Muscle layer of duodenum (tissue), 2 donors: ENCODE measurements around the gene AKT2.
A peak's percentile ranks its signal among the peaks of the same experiment; 100 is the strongest.

Experiments used
- H3K27ac ChIP-seq: one replicate; pipeline ENCODE4 v1.7.0; 2013; ENCODE audit warnings: mild to moderate bottlenecking, low read length
- H3K27me3 ChIP-seq: one replicate; pipeline ENCODE4 v1.7.0; 2013; ENCODE audit warnings: low read depth, mild to moderate bottlenecking, control low read depth, low read length
- H3K36me3 ChIP-seq, 2 donors: one replicate each; pipeline ENCODE4 v1.7.0; 2013; ENCODE audit warnings: low read length in 2 of 2, control low read depth in 1 of 2, mild to moderate bottlenecking in 1 of 2; ENCODE audit not compliant: insufficient read depth in 2 of 2, control insufficient read depth in 1 of 2
- H3K4me1 ChIP-seq, 2 donors: one replicate each; pipeline ENCODE4 v1.7.0; 2013; ENCODE audit warnings: low read length in 2 of 2, mild to moderate bottlenecking in 2 of 2, control low read depth in 1 of 2, moderate library complexity in 1 of 2; ENCODE audit not compliant: insufficient read depth in 2 of 2, control insufficient read depth in 1 of 2
- H3K4me3 ChIP-seq, 2 donors: one replicate each; pipeline ENCODE4 v1.7.0; 2013; ENCODE audit warnings: low read length in 2 of 2, low read depth in 1 of 2, mild to moderate bottlenecking in 1 of 2
- H3K9me3 ChIP-seq, 2 donors: one replicate each; pipeline ENCODE4 v1.7.0; 2013; ENCODE audit warnings: low read length in 2 of 2, control low read depth in 1 of 2, mild to moderate bottlenecking in 1 of 2; ENCODE audit not compliant: control insufficient read depth in 1 of 2
- donor health status: healthy.

AKT2 gene

GRCh38 chr19:40298026-40298425 lies 12.9 kb upstream of the AKT2 start:
- no peaks in the 10 kb centered on the region for H3K27me3 ChIP-seq
- H3K27ac ChIP-seq = no peak overlapping the region
- no peak overlapping the region for H3K4me3 ChIP-seq
- no peaks in the 10 kb centered on the region for H3K9me3 ChIP-seq
- no peaks in the 10 kb centered on the region for H3K4me1 ChIP-seq
- H3K36me3 ChIP-seq = no peaks in the 10 kb centered on the region

DNA sequence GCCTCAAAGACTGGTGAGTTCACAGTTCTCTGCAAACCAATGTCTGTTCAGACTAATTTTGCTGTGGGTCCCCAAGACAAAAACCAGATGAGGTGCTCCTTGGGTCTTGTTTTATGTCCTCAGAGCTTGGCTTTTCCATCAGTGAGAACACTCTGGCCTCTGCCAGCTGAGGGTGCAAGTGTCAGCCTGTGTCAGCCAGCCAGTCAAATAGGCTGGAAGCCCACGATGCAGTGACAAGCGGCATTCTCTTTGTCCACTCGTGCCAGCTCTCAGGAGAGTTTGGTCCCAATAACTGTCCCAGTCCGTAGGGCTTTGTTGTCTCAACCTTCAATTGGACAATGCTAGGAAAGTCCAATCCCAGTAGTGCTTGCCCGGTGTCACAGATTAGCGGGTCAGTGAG lies 9.4 kb upstream of the AKT2 start:
- H3K27me3 ChIP-seq = no peaks in the 10 kb centered on the region
- no peaks in the 10 kb centered on the region for H3K9me3 ChIP-seq
- no peak overlapping the region for H3K27ac ChIP-seq
- no peaks in the 10 kb centered on the region for H3K4me1 ChIP-seq
- H3K36me3 ChIP-seq = no peaks in the 10 kb centered on the region
- no peak overlapping the region for H3K4me3 ChIP-seq

DNA sequence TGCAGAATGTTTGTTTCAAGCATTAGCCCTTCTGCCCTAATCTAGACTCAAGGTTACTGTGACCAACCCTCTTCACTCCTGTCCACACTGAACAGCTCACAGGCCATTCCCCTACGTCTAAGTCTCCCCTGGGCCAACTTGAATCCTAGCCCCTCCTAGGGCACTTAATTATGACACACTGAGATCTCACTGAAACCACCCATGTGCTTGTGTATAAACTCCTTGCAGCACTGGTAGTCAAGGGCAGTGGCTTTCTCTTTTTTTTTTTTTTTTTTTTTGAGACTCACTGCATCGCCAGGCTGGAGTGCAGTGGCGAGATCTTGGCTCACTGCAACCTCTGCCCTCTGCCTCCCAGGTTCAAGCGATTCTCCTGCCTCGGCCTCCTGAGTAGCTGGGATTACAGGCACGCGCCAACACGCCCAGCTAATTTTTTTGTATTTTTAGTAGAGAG lies 1.9 kb upstream of the AKT2 start:
- peaks cover 0 to 3% of the 10 kb centered on the region in 2 donors for H3K36me3 ChIP-seq
- H3K9me3 ChIP-seq = no peaks in the 10 kb centered on the region
- no peak overlapping the region for H3K4me3 ChIP-seq
- no peaks in the 10 kb centered on the region for H3K27me3 ChIP-seq
- no peak overlapping the region for H3K27ac ChIP-seq
- H3K4me1 ChIP-seq = peaks cover 12 to 21% of the 10 kb centered on the region in 2 donors

DNA sequence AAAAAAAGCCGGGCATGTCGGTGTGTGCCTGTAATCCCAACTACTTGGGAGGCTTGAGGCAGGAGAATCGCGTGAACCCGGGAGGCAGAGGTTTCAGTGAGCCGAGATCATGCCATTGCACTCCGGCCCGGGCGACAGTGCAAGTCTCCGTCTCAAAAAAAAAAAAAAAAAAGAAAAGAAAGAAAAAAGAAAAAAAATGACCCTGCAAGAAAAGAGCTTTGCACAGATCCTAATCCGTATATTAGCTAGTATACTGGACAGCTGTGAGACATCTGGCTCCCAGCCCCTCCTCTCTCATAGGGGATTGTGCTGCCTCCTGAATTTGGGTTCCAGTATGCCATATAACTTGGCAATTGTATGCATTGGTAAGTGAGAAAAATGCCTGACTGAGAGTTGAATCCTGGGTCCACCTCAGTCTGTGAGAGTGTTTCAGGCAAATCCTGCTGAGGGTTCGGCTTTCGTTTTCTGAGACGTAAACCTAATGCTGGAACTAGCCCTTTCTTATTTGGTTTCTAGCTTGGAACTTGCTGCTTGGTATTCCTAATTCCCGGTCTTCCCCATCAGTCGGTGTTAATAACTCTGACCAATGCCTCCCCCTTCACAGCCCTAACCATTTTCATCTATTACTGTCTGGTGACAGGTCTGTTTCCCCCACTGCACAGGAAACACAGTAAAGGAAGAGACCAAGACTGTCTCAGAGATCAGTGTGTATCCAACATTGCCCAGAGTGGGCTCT lies 1.3 kb upstream of the AKT2 start:
- no peaks in the 10 kb centered on the region for H3K9me3 ChIP-seq
- H3K4me3 ChIP-seq = peak overlapping the region; percentile 54 to 71
- H3K4me1 ChIP-seq = peaks cover 12 to 25% of the 10 kb centered on the region in 2 donors
- peaks cover 0 to 3% of the 10 kb centered on the region in 2 donors for H3K36me3 ChIP-seq
- no peak overlapping the region for H3K27ac ChIP-seq
- H3K27me3 ChIP-seq = no peaks in the 10 kb centered on the region

GRCh38 chr19:40285353-40286234 lies 449 bp upstream of the AKT2 start:
- H3K4me3 ChIP-seq = peak overlapping the region; percentile 71
- peaks cover 0 to 3% of the 10 kb centered on the region in 2 donors for H3K36me3 ChIP-seq
- no peaks in the 10 kb centered on the region for H3K27me3 ChIP-seq
- peaks cover 16 to 33% of the 10 kb centered on the region in 2 donors for H3K4me1 ChIP-seq
- H3K9me3 ChIP-seq = no peaks in the 10 kb centered on the region
- peak overlapping the region; percentile 97 for H3K27ac ChIP-seq

- Histone ChIP-seq H3K4me1 (peaks cover 22 to 47% of the 10 kb centered on the region in 2 donors), H3K4me3 (peak overlapping the region; percentile 71 to 77), H3K27ac (peak overlapping the region; percentile 50), H3K9me3 (no peaks in the 10 kb centered on the region), H3K27me3 (no peaks in the 10 kb centered on the region), H3K36me3 (peaks cover 0 to 3% of the 10 kb centered on the region in 2 donors)
Observed at GRCh38 chr19:40284251-40284500, 969 bp downstream of the AKT2 start.

- Histone ChIP-seq H3K9me3 (no peaks in the 10 kb centered on the region), H3K4me3 (peak overlapping the region; percentile 71 to 77), H3K36me3 (peaks cover 0 to 3% of the 10 kb centered on the region in 2 donors), H3K4me1 (peaks cover 22 to 52% of the 10 kb centered on the region in 2 donors), H3K27me3 (no peaks in the 10 kb centered on the region), H3K27ac (peak overlapping the region; percentile 50)
Observed at GRCh38 chr19:40283414-40284250, 1.5 kb downstream of the AKT2 start.

DNA sequence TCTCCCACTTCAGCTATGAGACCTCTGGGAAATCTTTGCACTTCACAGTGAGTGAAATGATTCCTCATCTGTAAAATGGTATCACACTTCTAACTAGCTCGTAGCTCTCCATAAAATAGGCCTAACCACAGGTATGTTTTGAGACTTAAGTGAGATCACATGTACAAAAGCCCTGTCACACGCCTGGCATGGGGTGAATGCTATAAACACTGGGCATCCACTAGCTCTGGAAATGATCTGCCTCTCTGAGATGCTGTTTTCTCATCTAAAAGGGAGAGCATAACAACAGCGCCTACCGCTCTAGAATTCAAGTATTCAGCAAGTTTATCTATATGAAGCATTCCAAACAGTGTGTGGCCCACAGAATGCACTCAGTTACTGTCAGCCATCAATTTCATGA lies 2.2 kb downstream of the AKT2 start:
- peak overlapping the region; percentile 50 for H3K27ac ChIP-seq

DNA sequence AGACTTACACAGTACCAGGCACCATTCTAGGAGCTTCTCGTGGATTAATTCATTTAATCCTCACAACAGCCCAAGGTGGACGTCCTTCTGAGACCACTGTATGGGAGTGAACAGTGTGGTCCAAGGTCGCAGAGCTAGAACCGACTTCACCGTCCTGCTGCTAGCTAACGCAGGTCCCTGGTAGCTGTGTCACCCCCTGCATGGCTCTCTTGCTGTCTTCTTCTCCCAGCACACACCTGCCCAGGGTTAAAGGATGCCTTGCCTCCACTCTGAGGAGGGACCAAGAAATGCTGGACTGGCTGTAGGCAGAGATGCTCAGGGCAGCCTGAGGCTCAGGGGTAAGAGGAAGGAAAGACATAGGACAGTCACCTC lies 3.0 kb downstream of the AKT2 start:
- Histone ChIP-seq H3K4me3 (no peak overlapping the region), H3K9me3 (no peaks in the 10 kb centered on the region), H3K36me3 (peaks cover 0 to 3% of the 10 kb centered on the region in 2 donors), H3K4me1 (peaks cover 22 to 66% of the 10 kb centered on the region in 2 donors), H3K27ac (no peak overlapping the region), H3K27me3 (no peaks in the 10 kb centered on the region)

More for the DNA sequence above, 2.2 kb downstream of the AKT2 start:
- no peaks in the 10 kb centered on the region for H3K27me3 ChIP-seq
- H3K4me1 ChIP-seq = peaks cover 22 to 59% of the 10 kb centered on the region in 2 donors
- no peaks in the 10 kb centered on the region for H3K9me3 ChIP-seq
- peaks cover 0 to 3% of the 10 kb centered on the region in 2 donors for H3K36me3 ChIP-seq
- peak overlapping the region; percentile 71 to 77 for H3K4me3 ChIP-seq

GRCh38 chr19:40281381-40282208 lies 3.5 kb downstream of the AKT2 start:
- no peak overlapping the region for H3K27ac ChIP-seq
- H3K36me3 ChIP-seq = peaks cover 0 to 3% of the 10 kb centered on the region in 2 donors
- H3K9me3 ChIP-seq = no peaks in the 10 kb centered on the region
- H3K27me3 ChIP-seq = no peaks in the 10 kb centered on the region
- no peak overlapping the region for H3K4me3 ChIP-seq
- peaks cover 22 to 66% of the 10 kb centered on the region in 2 donors for H3K4me1 ChIP-seq
